GM19351 (cell line): Measurements from ENCODE around the gene IREB2.

Source experiments
- ATAC-seq: cut with Tn5 transposase; IDR thresholded peaks from one replicate; pipeline ENCODE4 v1.9.1; 2021; ENCODE audit warnings: mild to moderate bottlenecking, moderate library complexity; ENCODE audit not compliant: unreplicated experiment

IREB2 gene

DNA sequence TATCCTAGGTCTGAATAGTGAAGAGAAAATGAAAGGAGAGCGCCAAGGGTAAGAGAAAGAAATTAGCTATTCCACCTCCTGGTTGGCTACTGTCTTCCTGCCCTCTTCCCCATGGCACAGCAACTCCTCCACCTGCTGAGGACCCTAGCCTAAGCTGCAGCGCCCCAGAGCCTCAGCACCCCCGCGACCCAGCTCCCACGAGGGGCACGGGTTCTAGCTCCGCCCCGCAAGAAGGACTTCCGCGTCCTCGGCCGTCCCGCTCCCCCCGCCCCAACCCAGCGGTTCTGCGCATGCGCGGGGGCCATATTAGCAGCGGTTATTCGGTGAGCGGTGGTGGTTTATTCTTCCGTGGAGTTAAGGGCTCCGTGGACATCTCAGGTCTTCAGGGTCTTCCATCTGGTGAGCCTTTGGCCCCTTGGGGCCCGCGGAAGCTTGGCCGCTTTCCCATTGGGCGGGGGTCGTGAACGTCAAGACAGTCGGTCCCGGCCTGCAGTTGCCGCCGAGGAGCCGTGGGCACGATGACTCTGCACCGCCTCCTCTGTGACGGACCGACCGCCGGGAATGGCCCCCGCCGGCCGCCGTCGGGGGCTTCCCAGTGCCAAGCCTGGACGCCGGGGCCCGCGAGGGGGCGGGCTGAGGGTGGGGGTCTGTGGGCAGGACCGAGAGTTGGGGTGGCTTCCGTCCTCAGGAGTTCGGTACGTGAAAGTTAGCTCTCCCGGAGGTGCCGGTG lies 102.3 kb downstream of the IREB2 start, which contains the start of gene PSMA4:
Gene PSMA4 (plus strand): TSS at position 304 of the 730 bp plus-strand sequence. CDS start 1,484 bp downstream, outside the sequence.
- peak; percentile 82 for ATAC-seq

DNA sequence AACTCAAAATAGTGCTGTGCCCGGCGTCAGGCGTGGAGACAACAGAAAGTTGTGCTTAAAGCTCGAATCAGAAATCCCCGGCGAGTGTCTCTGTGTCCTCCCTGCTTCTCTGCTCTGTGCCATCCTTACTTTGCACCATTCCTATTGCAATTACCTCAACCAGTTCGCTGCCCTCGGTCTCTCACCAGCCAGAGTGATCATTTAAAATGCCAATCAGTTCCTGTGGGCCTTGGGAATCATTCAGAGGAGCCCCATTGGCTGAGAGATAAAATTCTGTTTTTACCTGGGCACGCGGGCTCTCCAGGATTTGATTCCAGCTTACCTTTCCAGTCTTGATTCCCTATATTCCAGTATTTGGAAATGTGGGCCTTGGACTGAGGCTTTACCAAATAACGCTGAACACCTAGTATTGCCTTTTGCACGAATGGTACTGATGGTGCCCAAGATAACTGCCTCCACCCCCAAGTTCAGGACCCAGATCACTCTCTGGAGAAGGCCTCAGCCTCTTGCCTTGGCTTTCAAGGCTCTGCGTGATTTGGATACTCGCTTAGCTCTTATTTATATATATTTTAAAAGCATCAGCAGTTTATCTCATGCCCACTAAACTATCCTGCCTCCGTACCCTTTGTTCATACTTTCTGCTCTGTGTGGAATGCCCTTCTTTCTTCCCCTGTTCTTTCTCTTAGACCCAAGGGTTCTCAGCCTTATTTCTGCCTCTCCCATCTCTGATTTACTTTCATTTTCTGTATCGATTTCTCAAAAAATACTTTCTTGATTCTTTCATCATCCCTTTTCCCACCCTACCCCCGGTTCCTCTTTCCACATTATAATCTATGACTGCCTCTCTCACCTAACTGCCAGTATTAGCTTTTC lies 103.1 kb downstream of the IREB2 start:
- no peak for ATAC-seq

DNA sequence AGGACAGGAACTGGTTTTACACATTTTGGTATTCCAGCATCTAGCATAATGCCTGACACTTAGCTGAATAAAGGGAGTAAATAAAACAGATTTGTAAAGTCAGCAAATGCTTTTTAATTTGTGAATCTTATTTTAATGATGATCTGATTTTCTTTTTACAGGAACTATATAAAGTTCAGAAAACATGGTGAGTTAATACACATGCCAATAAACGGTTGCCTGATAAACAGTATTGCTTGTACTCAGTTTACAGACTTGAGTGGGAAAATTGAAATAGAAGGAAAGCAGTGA lies 103.7 kb downstream of the IREB2 start:
- ATAC-seq, result no peak

DNA sequence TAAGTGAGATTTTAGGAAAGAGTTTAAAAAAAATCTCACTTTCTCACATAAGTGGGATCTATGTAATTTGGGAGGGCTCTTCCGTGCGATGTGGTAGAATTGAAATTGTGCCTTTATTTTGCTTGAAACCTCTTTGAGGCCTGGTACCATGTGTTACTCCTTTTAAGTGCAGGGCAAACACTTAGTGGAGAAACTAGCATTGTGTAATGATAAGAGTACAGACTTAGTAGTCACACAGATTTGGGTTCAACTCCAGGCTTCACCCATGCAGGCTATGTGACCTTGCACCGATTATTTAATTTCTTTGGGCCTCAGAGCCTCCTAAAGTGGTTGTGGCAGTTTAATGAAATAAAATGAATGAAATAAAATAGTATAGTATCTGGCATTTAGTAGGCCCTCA lies 104.6 kb downstream of the IREB2 start:
- ATAC-seq, result no peak

DNA sequence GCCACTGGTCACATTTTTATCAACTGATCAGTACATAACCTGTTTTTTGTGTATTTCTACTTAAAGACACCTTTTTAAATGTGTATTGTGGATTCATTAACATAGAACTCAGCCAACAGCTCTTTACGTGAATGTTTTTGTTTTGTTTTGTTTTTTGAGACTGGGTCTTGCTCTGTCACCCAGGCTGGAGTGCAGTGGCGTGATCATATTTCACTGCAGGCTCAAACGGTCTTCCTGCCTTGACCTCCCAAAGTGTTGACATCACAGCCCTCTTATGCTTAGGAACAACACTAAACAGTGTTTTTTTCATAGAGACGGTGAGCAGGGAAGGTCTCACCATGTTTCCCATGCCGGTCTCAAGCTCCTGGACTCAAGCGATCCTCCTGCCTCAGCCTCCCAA lies 112.2 kb downstream of the IREB2 start:
- ATAC-seq, result no peak

DNA sequence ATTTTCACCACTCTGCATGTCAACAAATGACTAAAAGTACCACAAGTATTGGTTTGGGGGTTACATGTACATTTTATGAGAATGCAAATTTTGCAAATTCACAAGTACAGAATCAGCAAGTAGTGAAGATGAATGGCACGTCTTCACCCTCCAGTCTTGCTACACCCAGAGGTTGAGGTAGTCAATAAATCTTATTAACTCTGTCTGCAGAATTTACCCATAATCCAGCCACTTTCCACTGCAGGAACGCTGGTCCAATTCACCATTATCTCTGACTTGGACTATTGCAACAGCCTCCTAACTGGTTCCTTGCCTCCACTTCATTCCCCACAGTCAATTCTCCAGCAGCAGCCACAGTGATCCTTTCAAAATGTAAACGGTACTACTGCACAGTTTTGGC lies 112.8 kb downstream of the IREB2 start:
- ATAC-seq, result no peak
